Stimulated activated CD8-positive, alpha-beta memory T cell treated with anti-CD3 and anti-CD28 coated beads, Interleukin-15, amount 100 ng/mL, for 24 hours (primary cell): Measurements from ENCODE around the gene PRR23E.

Source experiments
- DNase-seq: peaks from one replicate; pipeline ENCODE4 v3.0.0-alpha.2; 2020; ENCODE audit warnings: low read depth

PRR23E gene

GRCh38 chr3:127184870-127185216 lies 8.1 kb upstream of the PRR23E start:
- no peak for DNase-seq

- no peak for DNase-seq
Measured at GRCh38 chr3:127185268-127185667, 7.7 kb upstream of the PRR23E start.

DNA sequence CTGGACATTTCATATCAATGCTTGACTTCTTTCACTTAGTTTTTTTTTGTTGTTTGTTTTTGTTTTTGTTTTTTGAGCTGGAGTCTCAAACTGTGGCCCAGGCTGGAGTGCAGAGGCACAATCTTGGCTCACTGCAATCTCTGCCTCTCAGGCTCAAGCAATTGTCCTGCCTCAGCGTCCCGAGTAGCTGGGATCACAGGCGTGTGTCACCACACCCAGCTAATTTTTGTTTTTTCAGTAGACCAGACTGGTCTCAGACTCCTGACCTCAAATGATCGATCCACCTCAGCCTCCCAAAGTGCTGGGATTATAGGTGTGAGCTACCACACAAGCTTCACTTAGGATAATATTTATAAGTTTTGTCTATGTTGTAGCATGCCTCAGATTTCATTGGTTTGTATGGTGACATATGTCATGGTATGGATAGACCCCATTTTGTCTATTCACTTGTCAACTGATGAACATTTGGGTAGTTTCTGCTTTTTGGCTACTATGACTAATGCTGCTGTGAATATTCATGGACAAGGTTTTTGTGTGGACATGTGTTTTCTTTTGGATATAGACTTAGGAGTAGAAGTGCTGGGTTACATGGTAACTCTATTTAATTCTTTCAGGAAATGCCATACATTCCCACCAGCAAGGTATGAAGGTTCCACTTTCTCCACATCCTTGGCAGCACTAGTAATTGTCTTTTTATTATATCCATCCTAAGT lies 6.8 kb upstream of the PRR23E start:
- DNase-seq: no peak

GRCh38 chr3:127187316-127187715 lies 5.6 kb upstream of the PRR23E start:
- DNase-seq: no peak

DNA sequence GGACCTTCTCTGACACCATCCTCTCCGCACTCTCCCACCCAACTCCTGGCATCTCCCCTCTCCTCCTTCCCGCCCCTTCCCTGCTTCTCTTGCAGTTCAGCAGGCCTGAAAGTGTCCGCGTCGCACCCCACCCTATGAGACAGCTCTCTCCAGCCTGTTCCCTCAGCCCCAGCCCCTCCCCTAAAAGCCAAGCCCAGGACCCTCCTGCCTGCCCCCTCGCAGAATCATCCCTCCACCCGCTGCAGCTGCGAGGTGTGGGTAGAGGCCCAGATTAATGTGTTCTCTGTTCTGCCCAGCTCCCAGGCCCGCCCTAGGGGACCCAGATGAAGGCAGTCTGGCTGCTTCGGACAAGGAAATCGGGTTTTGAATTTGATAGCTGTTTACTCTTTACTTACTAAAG lies 410 bp downstream of the PRR23E start:
- DNase-seq: no peak

DNA sequence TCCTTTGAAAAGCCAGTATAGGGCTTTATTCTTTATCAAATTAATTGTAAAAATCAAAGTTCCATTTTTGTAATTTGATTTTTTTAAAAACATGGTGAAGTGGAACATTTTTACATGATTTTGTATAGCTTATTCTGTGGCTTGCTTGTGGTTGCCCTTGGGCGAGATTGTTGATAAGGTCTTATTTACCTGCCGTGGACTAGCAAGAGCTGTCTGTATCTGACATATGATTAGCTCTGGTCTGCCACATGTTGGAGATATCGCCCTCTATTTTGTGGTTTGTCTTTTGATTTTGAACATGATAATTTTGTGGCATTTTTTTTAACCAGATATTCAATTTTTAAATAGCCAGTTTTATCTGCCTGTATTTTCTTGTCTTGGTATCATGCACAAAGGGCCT lies 844 bp downstream of the PRR23E start:
- DNase-seq: no peak

DNA sequence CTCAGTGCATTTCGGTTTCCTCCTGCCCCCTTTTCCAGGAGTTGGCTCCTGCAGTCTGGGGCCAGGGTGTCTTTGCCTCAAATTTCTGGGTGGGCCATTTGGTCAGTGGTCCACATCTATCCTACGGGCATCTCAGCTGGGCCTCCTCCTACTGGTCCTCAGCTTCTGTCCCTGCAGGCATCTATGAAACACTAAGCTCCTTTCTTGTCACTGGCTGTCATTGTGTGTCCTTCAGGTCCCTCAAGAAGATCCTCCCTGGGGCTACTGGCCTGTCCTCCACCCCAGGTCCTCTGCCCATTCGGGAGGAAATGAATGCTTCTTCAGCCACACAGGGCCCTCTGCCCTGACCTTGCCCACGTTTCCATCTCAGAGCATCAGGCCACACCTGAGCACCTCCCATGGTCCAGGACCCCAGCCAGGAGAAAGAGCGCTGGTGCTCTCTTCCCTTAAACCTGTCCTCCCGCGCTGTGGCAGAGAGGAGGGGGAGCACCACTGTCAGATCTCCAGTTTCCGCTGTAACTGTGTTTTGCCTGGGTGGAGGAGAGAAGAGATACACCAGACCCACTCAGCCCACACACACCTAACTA lies 1.8 kb downstream of the PRR23E start:
- DNase-seq: no peak

- no peak for DNase-seq
Measured at GRCh38 chr3:127195417-127195816, 2.5 kb downstream of the PRR23E start.

DNA sequence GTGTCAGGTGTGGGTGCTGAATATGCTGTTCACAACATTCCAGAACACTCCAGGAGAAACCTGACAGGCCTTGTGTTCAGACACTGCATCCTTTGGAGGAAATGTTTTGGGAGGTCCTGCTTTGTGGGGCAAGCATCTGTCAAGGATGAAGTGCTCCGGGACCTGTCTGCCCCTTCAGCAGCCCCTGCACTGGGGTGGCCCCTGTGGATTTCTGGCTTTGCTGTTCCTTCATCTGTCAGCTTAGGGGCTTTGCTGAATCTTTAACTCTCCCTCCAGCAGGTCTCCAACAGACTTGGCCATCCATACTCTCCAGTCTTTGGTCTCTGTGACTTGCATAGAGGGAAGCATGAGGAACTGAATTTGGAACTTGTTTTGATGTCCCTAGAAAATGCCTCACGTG lies 3.1 kb downstream of the PRR23E start:
- DNase-seq: no peak

GRCh38 chr3:127196466-127197299 lies 3.8 kb downstream of the PRR23E start:
- no peak for DNase-seq

DNA sequence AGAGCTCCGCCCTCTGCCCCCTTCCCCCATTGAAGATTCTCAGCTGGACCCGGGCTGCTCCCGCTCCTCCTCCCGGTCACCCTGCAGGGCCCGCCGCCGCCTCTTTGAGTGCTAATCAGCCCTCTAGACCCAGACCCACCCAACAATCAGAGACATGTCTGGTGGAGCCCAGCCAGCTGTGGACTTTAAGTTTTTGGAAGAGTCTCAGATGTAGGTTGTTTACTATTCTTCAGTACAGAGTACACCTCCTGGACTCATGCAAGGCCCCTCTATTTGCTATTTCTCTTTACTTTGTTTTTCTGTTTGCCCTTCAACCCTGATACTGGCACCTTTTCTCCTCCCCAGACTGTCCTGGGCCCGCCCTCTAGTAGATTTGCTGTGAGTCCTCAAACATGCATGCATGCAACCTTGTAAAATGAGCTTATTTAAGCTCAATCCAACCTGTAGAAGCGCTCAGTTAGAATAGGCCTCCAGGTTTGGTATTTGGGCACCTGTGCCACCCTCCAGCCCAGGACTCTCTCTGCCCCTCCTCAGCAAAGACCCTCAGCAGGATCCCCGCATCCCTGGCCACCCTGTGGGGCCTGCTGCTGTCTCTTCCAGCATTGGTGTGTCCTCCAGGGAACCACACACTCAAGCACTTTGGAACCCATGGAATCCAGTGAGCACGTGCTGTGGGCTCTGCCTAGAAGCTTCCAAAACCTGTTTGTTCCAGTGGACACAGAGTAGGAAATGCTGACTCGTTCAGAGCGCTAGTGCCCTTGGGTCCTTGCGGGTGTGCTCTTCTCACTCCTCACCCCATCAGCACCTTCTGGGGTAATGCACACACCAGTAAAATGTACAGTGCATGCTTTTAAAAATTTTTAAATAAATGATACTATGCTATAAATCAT lies 4.6 kb downstream of the PRR23E start:
- no peak for DNase-seq

DNA sequence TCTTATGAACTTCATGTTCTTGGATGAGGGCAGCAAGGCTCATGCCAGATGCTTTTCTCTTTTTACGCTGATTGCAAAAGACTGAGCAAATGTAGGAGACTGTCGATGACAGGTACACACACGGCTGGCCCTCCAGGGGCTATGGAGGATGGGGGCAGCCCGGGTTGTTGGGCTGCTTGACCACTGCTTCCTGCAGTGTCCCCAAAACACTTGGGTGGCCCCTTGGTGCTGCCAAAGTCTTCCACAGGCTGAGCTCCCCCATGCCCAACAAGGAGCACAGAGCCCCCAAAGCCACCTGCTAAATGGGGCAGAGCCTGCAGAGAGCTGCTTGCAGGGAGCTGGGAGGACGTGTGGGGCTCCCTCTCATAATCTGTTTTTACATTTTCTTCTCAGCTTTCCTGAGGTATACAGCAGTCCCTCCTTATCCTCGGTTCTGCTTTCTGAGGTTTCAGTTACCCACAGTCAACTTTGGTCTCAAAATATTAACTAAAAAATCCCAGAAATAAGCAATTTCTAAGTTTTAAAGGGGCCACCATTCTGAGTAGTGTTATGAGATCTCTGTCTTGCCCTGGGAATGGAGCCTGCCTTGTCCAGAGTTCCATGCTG lies 7.3 kb downstream of the PRR23E start:
- DNase-seq: no peak

- no peak for DNase-seq
Measured at GRCh38 chr3:127203024-127203423, 10.1 kb downstream of the PRR23E start.

GRCh38 chr3:127204841-127205582 lies 12.1 kb downstream of the PRR23E start:
- no peak for DNase-seq

- DNase-seq: no peak
Measured at GRCh38 chr3:127206154-127206553, 13.2 kb downstream of the PRR23E start.

GRCh38 chr3:127206611-127207516 lies 13.9 kb downstream of the PRR23E start:
- DNase-seq: no peak

- no peak for DNase-seq
Measured at GRCh38 chr3:127207727-127208482, 15.0 kb downstream of the PRR23E start.

GRCh38 chr3:127208483-127209100 lies 15.7 kb downstream of the PRR23E start:
- no peak for DNase-seq
